ENCODE data around the gene MYH6.

MYH6 gene

DNA sequence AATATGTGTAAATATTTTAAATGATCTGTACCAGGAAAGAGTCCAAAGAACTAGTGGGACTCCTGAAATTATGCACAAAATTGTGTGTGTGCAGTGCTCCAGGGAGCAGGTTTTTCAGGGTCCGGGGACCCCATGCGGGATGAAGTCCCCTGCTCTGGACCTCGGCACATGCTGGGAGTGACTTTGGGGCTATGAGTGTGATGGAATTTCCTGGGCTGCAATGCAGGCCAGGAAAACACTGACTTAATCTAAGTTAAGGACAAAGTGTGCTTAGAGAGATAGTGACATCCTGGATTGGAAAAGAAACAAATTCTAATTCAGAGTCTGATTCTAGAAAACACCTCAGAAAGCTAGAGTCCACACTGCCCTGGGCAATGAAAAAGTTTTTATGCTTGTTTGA lies 6.2 kb upstream of the MYH6 start:
- Histone ChIP-seq H3K27ac (ENCODE audit: insufficient read depth, low read length, poor library complexity, severe bottlenecking) (no peak overlapping the region), H3K27me3 (replicated peaks; ENCODE audit: control insufficient read depth, insufficient read depth, low read length, poor library complexity, severe bottlenecking) (no peaks in the 10 kb centered on the region), H3K4me1 (ENCODE audit: control insufficient read depth, insufficient read depth, low read length, poor library complexity, severe bottlenecking) (no peaks in the 10 kb centered on the region), H3K4me3 (ENCODE audit: insufficient read depth, low read depth, low read length, poor library complexity, severe bottlenecking) (no peak overlapping the region), H3K36me3 (ENCODE audit: control insufficient read depth, insufficient read depth, low read length) (no peaks in the 10 kb centered on the region), H3K9me3 (ENCODE audit: control insufficient read depth, low read length) (no peaks in the 10 kb centered on the region)
- DNase-seq: no peak

DNA sequence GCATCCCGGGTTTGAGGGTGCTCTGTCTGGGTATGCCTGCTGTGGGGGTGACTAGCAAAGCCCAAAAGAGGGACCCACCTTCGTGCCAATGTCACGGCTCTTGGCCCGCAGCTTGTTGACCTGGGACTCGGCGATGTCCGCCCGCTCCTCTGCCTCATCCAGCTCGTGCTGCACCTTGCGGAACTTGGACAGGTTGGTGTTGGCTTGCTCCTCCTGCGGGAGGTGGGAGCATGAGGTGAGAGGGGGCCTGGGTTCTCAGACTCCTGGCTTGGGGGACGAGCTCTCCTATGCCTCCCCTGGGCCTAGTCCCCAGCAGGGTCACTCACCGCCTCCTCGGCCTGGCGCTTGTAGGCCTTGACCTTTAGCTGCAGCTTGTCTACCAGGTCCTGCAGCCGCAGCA lies 5.6 kb upstream of the MYH6 start:
- no peaks in the 10 kb centered on the region for H3K4me1 ChIP-seq (ENCODE audit: control insufficient read depth, insufficient read depth, low read length, poor library complexity, severe bottlenecking)
- H3K9me3 ChIP-seq (ENCODE audit: control insufficient read depth, low read length): no peaks in the 10 kb centered on the region
- H3K27me3 ChIP-seq (replicated peaks; ENCODE audit: control insufficient read depth, insufficient read depth, low read length, poor library complexity, severe bottlenecking): no peaks in the 10 kb centered on the region
- no peaks in the 10 kb centered on the region for H3K36me3 ChIP-seq (ENCODE audit: control insufficient read depth, insufficient read depth, low read length)
- no peak overlapping the region for H3K4me3 ChIP-seq (ENCODE audit: insufficient read depth, low read depth, low read length, poor library complexity, severe bottlenecking)
- no peak for DNase-seq
- H3K27ac ChIP-seq (ENCODE audit: insufficient read depth, low read length, poor library complexity, severe bottlenecking): no peak overlapping the region

DNA sequence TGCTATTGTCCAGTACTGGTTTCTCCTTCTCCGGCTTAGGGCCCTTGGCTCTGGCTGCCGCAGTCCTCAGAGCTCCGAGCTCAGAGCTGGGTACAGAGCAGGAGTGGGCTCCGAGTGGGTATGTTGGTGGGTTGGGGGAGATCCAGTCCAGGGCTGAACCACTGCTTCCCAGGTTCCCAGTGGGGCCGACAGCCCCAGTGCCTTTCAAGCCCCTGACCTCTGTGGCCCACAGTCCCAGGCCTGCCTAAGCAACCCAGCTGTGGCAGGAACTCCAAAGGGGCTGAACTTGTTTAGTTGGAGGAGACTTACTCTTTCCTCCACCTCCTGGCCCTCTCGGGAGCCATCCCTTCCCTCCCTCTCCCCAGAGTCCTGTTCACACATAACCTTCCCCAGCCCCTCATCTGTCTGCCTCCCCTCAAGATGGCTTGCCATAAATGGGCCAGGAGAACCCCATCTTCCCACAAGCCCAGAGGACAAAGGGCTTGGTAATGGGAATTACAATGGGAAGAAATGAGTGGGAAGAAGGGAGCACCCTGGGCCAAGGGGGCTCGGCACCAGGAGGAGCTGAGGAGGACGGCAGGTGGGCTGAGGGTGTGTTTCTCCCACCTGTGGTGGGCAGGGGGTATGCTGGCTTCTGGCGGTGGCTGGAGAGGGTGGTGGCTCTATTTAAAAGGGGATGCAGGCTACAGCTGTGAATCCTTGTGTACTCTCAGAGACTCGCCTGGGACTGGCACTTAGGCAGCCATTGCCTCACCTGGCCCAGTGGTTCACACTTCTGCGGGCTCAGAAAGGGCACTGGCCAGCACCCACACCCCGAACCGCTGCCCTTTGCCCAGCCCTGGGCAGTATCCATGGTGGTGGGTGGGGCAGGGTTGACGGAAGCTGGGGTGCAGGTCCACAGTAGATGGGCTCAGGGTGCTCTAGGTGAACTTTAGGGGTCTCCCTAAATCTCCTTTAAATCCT lies 3.8 kb upstream of the MYH6 start:
- Histone ChIP-seq H3K27me3 (replicated peaks; ENCODE audit: control insufficient read depth, insufficient read depth, low read length, poor library complexity, severe bottlenecking) (no peaks in the 10 kb centered on the region), H3K27ac (ENCODE audit: insufficient read depth, low read length, poor library complexity, severe bottlenecking) (no peak overlapping the region), H3K4me1 (ENCODE audit: control insufficient read depth, insufficient read depth, low read length, poor library complexity, severe bottlenecking) (no peaks in the 10 kb centered on the region), H3K9me3 (ENCODE audit: control insufficient read depth, low read length) (no peaks in the 10 kb centered on the region), H3K4me3 (ENCODE audit: insufficient read depth, low read depth, low read length, poor library complexity, severe bottlenecking) (no peak overlapping the region), H3K36me3 (ENCODE audit: control insufficient read depth, insufficient read depth, low read length) (no peaks in the 10 kb centered on the region)
- DNase-seq: no peak

DNA sequence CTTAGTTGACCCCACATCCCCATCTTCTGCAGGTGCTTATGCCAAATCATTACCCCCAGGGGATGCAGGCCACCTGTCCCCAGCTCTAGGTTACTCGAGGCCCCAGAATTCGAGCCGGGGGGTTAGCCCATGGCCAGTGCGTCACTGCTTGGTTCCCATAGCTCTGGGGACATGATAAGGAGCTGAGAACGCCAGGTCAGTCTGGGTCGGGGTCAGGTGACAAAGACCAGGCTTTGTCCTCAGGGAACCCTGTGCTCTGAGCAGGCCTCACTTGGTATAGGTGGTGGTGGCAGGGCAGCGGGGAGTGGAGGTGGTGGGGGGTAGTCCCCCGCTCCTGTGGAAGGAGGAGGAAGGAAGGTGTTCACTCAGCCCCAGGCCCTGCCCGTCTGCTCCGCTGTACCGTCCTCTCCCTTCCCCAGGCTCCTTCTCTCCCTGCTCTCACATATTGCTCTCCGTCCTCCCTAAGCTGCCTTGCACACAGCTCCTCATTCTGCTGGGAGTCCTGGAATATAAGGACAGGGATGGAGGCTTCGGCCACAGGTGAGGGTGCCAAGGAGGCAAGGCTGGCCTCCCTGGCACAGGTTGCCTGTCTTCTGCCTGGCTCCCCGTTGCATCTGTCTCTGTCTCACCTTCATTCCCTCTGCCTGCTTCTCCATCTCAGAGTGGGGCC lies 2.0 kb upstream of the MYH6 start:
- no peaks in the 10 kb centered on the region for H3K9me3 ChIP-seq (ENCODE audit: control insufficient read depth, low read length)
- DNase-seq: no peak
- H3K36me3 ChIP-seq (ENCODE audit: control insufficient read depth, insufficient read depth, low read length): no peaks in the 10 kb centered on the region
- H3K27me3 ChIP-seq (replicated peaks; ENCODE audit: control insufficient read depth, insufficient read depth, low read length, poor library complexity, severe bottlenecking): no peaks in the 10 kb centered on the region
- no peak overlapping the region for H3K4me3 ChIP-seq (ENCODE audit: insufficient read depth, low read depth, low read length, poor library complexity, severe bottlenecking)
- no peak overlapping the region for H3K27ac ChIP-seq (ENCODE audit: insufficient read depth, low read length, poor library complexity, severe bottlenecking)
- H3K4me1 ChIP-seq (ENCODE audit: control insufficient read depth, insufficient read depth, low read length, poor library complexity, severe bottlenecking): no peaks in the 10 kb centered on the region

DNA sequence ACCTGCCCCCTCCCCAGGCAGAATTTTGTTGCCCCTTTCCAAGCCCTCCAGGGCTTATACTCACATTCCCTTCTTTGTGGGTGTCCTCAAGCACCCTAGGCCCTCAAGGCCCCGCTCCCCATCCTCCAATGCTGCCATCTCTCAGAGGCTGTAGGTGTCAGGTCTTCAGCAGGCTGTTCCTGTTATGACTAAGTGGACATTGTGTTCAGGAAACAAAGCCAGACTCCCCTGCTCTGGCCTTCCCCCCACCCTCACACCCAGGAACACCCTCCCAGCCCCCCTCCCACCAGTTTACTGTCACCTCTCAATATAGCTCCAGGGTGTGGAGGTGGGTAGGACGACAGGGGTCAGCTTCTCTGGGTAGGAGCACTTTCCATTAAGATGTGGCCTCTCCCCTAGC lies 1.4 kb upstream of the MYH6 start:
- no peaks in the 10 kb centered on the region for H3K27me3 ChIP-seq (replicated peaks; ENCODE audit: control insufficient read depth, insufficient read depth, low read length, poor library complexity, severe bottlenecking)
- no peak overlapping the region for H3K27ac ChIP-seq (ENCODE audit: insufficient read depth, low read length, poor library complexity, severe bottlenecking)
- H3K4me3 ChIP-seq (ENCODE audit: insufficient read depth, low read depth, low read length, poor library complexity, severe bottlenecking): no peak overlapping the region
- no peak for DNase-seq
- no peaks in the 10 kb centered on the region for H3K36me3 ChIP-seq (ENCODE audit: control insufficient read depth, insufficient read depth, low read length)
- no peaks in the 10 kb centered on the region for H3K4me1 ChIP-seq (ENCODE audit: control insufficient read depth, insufficient read depth, low read length, poor library complexity, severe bottlenecking)
- H3K9me3 ChIP-seq (ENCODE audit: control insufficient read depth, low read length): no peaks in the 10 kb centered on the region

DNA sequence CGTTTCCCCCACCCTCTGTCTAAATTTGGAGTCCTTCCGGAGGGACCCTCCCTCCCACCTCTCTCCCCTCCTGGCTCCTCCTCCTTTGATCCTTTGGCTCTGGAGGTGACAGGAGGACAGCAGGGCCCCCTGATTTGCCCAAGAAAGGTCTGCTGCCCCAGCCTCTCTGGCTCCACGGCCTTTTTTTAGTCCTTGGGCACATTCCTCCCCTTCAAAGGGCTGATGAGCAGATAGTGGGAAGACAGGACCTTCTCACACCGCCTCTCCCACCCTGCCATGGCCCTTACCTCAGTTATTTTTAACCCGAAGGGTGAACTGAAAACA lies 196 bp upstream of the MYH6 start:
- H3K4me3 ChIP-seq (ENCODE audit: insufficient read depth, low read depth, low read length, poor library complexity, severe bottlenecking): no peak overlapping the region
- no peaks in the 10 kb centered on the region for H3K4me1 ChIP-seq (ENCODE audit: control insufficient read depth, insufficient read depth, low read length, poor library complexity, severe bottlenecking)
- H3K27me3 ChIP-seq (replicated peaks; ENCODE audit: control insufficient read depth, insufficient read depth, low read length, poor library complexity, severe bottlenecking): no peaks in the 10 kb centered on the region
- no peaks in the 10 kb centered on the region for H3K36me3 ChIP-seq (ENCODE audit: control insufficient read depth, insufficient read depth, low read length)
- no peak for DNase-seq
- H3K27ac ChIP-seq (ENCODE audit: insufficient read depth, low read length, poor library complexity, severe bottlenecking): no peak overlapping the region
- no peaks in the 10 kb centered on the region for H3K9me3 ChIP-seq (ENCODE audit: control insufficient read depth, low read length)

DNA sequence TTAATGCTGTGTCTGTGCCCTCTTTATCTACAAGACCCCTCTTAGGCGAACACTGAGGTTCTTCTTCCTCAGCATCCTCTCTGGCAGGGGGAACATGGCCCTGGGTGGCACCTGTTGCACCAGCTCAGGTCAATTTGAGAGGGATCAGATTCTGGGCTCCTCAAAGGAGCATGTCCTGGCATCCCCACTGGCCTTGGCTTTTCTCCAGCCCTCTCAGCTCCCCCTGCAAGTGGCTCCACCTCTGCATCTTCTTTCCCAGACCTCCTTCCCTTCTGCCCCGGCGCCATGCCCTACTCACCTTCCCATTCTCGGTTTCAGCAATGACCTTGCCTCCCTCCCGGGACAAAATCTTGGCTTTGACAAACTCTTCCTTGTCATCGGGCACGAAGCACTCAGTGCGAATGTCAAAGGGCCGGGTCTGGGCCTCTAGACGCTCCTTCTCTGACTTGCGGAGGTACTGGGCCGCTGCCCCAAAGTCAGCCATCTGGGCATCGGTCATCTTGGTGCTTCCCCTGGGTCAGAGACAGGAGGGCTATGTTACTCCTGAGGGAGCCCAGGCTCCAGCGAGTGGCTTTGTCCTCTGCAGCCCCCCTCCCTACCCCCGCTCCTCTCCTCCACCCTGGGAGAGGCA lies 1.2 kb downstream of the MYH6 start:
- no peaks in the 10 kb centered on the region for H3K4me1 ChIP-seq (ENCODE audit: control insufficient read depth, insufficient read depth, low read length, poor library complexity, severe bottlenecking)
- H3K27me3 ChIP-seq (replicated peaks; ENCODE audit: control insufficient read depth, insufficient read depth, low read length, poor library complexity, severe bottlenecking): no peaks in the 10 kb centered on the region
- no peak for DNase-seq
- H3K4me3 ChIP-seq (ENCODE audit: insufficient read depth, low read depth, low read length, poor library complexity, severe bottlenecking): no peak overlapping the region
- no peak overlapping the region for H3K27ac ChIP-seq (ENCODE audit: insufficient read depth, low read length, poor library complexity, severe bottlenecking)
- H3K36me3 ChIP-seq (ENCODE audit: control insufficient read depth, insufficient read depth, low read length): no peaks in the 10 kb centered on the region
- no peaks in the 10 kb centered on the region for H3K9me3 ChIP-seq (ENCODE audit: control insufficient read depth, low read length)

DNA sequence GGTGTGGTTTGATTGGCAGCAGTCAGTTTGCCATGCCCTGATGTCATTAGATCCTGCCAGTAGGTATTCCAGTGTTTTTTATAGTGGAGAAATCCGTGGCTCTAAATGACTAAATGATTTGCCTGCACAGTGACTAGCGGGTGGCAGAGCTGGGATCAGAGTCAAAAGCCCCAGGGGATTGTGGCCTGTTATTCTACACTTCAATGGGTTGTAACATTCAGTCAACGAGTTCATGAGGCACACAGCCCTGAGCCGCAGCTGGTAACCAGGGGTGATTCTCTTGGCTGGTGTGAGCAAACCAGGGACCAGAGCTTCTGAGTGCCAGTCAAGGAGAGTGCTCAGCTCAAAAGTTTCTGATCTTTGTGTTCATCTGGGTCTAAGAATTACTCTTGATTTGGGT lies 1.8 kb downstream of the MYH6 start:
- no peaks in the 10 kb centered on the region for H3K36me3 ChIP-seq (ENCODE audit: control insufficient read depth, insufficient read depth, low read length)
- H3K4me1 ChIP-seq (ENCODE audit: control insufficient read depth, insufficient read depth, low read length, poor library complexity, severe bottlenecking): no peaks in the 10 kb centered on the region
- H3K27ac ChIP-seq (ENCODE audit: insufficient read depth, low read length, poor library complexity, severe bottlenecking): no peak overlapping the region
- H3K9me3 ChIP-seq (ENCODE audit: control insufficient read depth, low read length): no peaks in the 10 kb centered on the region
- H3K27me3 ChIP-seq (replicated peaks; ENCODE audit: control insufficient read depth, insufficient read depth, low read length, poor library complexity, severe bottlenecking): no peaks in the 10 kb centered on the region
- no peak for DNase-seq
- no peak overlapping the region for H3K4me3 ChIP-seq (ENCODE audit: insufficient read depth, low read depth, low read length, poor library complexity, severe bottlenecking)

DNA sequence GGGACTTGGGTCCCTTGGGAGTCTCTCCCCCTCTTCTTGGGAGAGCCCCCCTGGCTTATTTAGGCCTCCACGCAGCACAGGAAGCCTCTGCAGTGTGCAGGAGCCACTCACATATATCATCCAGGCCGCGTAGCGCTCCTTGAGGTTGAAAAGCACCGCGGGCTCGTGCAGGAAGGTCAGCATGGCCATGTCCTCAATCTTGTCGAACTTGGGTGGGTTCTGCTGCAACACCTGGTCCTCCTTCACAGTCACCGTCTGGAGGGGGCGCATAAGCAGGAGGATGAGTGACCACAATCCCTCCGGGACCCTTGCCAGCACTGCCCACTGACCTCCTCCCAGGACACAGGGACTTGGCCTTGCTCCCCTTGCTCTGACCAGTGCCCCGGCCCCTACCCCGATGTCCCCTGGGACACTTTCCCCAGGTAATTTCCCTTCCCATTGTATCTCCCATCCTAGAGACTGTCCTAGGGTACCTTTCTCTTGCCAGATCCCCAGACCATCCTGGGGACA lies 2.5 kb downstream of the MYH6 start:
- H3K36me3 ChIP-seq (ENCODE audit: control insufficient read depth, insufficient read depth, low read length): no peaks in the 10 kb centered on the region
- no peaks in the 10 kb centered on the region for H3K9me3 ChIP-seq (ENCODE audit: control insufficient read depth, low read length)
- H3K27ac ChIP-seq (ENCODE audit: insufficient read depth, low read length, poor library complexity, severe bottlenecking): no peak overlapping the region
- H3K4me3 ChIP-seq (ENCODE audit: insufficient read depth, low read depth, low read length, poor library complexity, severe bottlenecking): no peak overlapping the region
- no peaks in the 10 kb centered on the region for H3K27me3 ChIP-seq (replicated peaks; ENCODE audit: control insufficient read depth, insufficient read depth, low read length, poor library complexity, severe bottlenecking)
- no peak for DNase-seq
- H3K4me1 ChIP-seq (ENCODE audit: control insufficient read depth, insufficient read depth, low read length, poor library complexity, severe bottlenecking): no peaks in the 10 kb centered on the region

DNA sequence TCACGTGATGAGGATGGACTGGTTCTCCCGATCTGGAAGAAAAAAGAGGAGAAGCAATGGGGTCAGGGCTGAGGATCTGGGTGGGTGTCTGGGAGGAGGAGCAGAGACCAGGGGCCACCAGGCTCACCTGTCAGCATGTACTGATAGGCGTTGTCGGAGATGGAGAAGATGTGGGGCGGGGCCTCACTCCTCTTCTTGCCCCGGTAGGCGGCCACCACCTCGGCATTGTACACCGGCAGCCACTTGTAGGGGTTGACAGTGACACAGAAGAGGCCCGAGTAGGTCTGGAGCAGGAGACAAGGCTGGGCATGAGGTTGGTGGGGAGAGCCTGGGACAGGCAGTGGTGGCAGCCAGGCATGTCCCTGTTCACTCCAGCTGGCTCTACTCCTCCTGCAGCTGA lies 3.0 kb downstream of the MYH6 start:
- H3K9me3 ChIP-seq (ENCODE audit: control insufficient read depth, low read length): no peaks in the 10 kb centered on the region
- H3K36me3 ChIP-seq (ENCODE audit: control insufficient read depth, insufficient read depth, low read length): no peaks in the 10 kb centered on the region
- no peaks in the 10 kb centered on the region for H3K4me1 ChIP-seq (ENCODE audit: control insufficient read depth, insufficient read depth, low read length, poor library complexity, severe bottlenecking)
- DNase-seq: no peak
- H3K27ac ChIP-seq (ENCODE audit: insufficient read depth, low read length, poor library complexity, severe bottlenecking): no peak overlapping the region
- H3K4me3 ChIP-seq (ENCODE audit: insufficient read depth, low read depth, low read length, poor library complexity, severe bottlenecking): no peak overlapping the region
- H3K27me3 ChIP-seq (replicated peaks; ENCODE audit: control insufficient read depth, insufficient read depth, low read length, poor library complexity, severe bottlenecking): no peaks in the 10 kb centered on the region
